SU-DHL-6 (cell line): ENCODE measurements around the gene ARHGEF28.

Experiments used
- H2AFZ ChIP-seq: fragments of 200-600 bp; sonication (generic); 2 replicates; pipeline ENCODE4 v1.6.1; 2014; ENCODE audit warnings: low read depth, mild to moderate bottlenecking, moderate library complexity, mixed read lengths, antibody characterized with exemption, low read length; ENCODE audit not compliant: severe bottlenecking
- H3F3A ChIP-seq: fragments of 200-600 bp; shearing (Covaris generic); 2 replicates; pipeline ENCODE4 v1.6.0; 2016; ENCODE audit warnings: antibody characterized with exemption, mild to moderate bottlenecking; ENCODE audit not compliant: insufficient read depth
- H3K27ac ChIP-seq: fragments of 200-600 bp; sonication (generic); 2 replicates; pipeline ENCODE4 v1.5.1; 2016; ENCODE audit warnings: low read depth, mild to moderate bottlenecking, low read length, moderate library complexity, mixed read lengths
- H3K27me3 ChIP-seq: fragments of 200-600 bp; sonication (generic), shearing (Covaris generic); 2 replicates; pipeline ENCODE4 v1.6.0; 2014; ENCODE audit warnings: mild to moderate bottlenecking, low read length
- H3K36me3 ChIP-seq: fragments of 200-600 bp; sonication (generic); 2 replicates; pipeline ENCODE4 v1.6.1; 2014; ENCODE audit warnings: mild to moderate bottlenecking, low read length, mixed read lengths
- H3K4me2 ChIP-seq: fragments of 300-600, 200-600 bp; shearing (Covaris generic), sonication (generic); 2 replicates; pipeline ENCODE4 v1.6.0; 2014; ENCODE audit warnings: low read length, low read depth, mild to moderate bottlenecking; ENCODE audit not compliant: poor library complexity, severe bottlenecking
- H3K4me3 ChIP-seq: fragments of 200-600 bp; sonication (generic); 2 replicates; pipeline ENCODE4 v1.5.1; 2014; ENCODE audit warnings: antibody characterized with exemption, low read length, mild to moderate bottlenecking, mixed read lengths; ENCODE audit not compliant: insufficient read depth, poor library complexity, severe bottlenecking
- H3K79me2 ChIP-seq: fragments of 200-600 bp; sonication (generic); 2 replicates; pipeline ENCODE4 v1.6.1; 2014; ENCODE audit warnings: mild to moderate bottlenecking, low read length, moderate library complexity; ENCODE audit not compliant: insufficient read depth
- H3K9ac ChIP-seq: fragments of 200-600 bp; sonication (generic); 2 replicates; pipeline ENCODE4 v1.7.0; 2014; ENCODE audit warnings: mild to moderate bottlenecking, low read length
- H3K9me2 ChIP-seq: fragments of 200-600 bp; sonication (generic); replicated peaks from 2 replicates; pipeline ENCODE4 v1.6.1; 2014; ENCODE audit warnings: low read length; ENCODE audit not compliant: insufficient read depth
- H3K9me3 ChIP-seq: fragments of 200-600 bp; sonication (generic); 2 replicates; pipeline ENCODE4 v1.6.1; 2014; ENCODE audit warnings: low read length, mixed read lengths; ENCODE audit not compliant: insufficient read depth
- H4K20me1 ChIP-seq: fragments of 200-600 bp; sonication (generic); 2 replicates; pipeline ENCODE4 v1.6.1; 2014; ENCODE audit warnings: low read depth, mild to moderate bottlenecking, antibody characterized with exemption, low read length, moderate library complexity, mixed read lengths
- CTCF ChIP-seq: fragments of 200-600 bp; sonication (generic); IDR thresholded peaks from one replicate; pipeline ENCODE4 v1.5.1; 2017; ENCODE audit warnings: antibody characterized with exemption, mild to moderate bottlenecking, low read length, moderate library complexity; ENCODE audit not compliant: insufficient read depth, poor library complexity, severe bottlenecking
- EZH2phosphoT487 ChIP-seq: fragments of 200-600 bp; sonication (generic), shearing (Covaris generic); conservative IDR thresholded peaks from 2 replicates; pipeline ENCODE4 v1.6.1; 2018; ENCODE audit warnings: mild to moderate bottlenecking, antibody characterized with exemption, low read length, moderate library complexity, mixed read lengths

The ARHGEF28 gene

GRCh38 chr5:73853091-73853490, 227.1 kb downstream of the ARHGEF28 start:
- Histone ChIP-seq H3K9me3 (no peaks in the 10 kb centered on the region), H3K9me2 (no peaks in the 10 kb centered on the region), H3F3A (no peaks in the 10 kb centered on the region), H3K27me3 (no peaks in the 10 kb centered on the region), H3K9ac (no peak overlapping the region), H4K20me1 (no peaks in the 10 kb centered on the region), H3K79me2 (no peaks in the 10 kb centered on the region), H3K4me3 (no peak overlapping the region), H3K4me2 (no peak overlapping the region), H3K27ac (no peak overlapping the region), H3K36me3 (no peaks in the 10 kb centered on the region), H2AFZ (no peak overlapping the region)
- TF ChIP-seq EZH2phosphoT487 (no peak), CTCF (no peak)

GRCh38 chr5:73856997-73857396, 231.0 kb downstream of the ARHGEF28 start:
- Histone ChIP-seq H3K27me3 (no peaks in the 10 kb centered on the region), H3K9ac (no peak overlapping the region), H2AFZ (no peak overlapping the region), H3K4me2 (no peak overlapping the region), H3F3A (no peaks in the 10 kb centered on the region), H4K20me1 (no peaks in the 10 kb centered on the region), H3K27ac (no peak overlapping the region), H3K79me2 (no peaks in the 10 kb centered on the region), H3K9me3 (no peaks in the 10 kb centered on the region), H3K36me3 (no peaks in the 10 kb centered on the region), H3K9me2 (no peaks in the 10 kb centered on the region), H3K4me3 (no peak overlapping the region)
- no peak for TF ChIP-seq CTCF
- TF ChIP-seq EZH2phosphoT487 = no peak

GRCh38 chr5:73857446-73857845, 231.4 kb downstream of the ARHGEF28 start:
- Histone ChIP-seq H3K36me3 (no peaks in the 10 kb centered on the region), H3K27me3 (no peaks in the 10 kb centered on the region), H3K4me3 (no peak overlapping the region), H4K20me1 (no peaks in the 10 kb centered on the region), H3K27ac (no peak overlapping the region), H3K9me3 (no peaks in the 10 kb centered on the region), H2AFZ (no peak overlapping the region), H3K9ac (no peak overlapping the region), H3K4me2 (no peak overlapping the region), H3F3A (no peaks in the 10 kb centered on the region), H3K79me2 (no peaks in the 10 kb centered on the region), H3K9me2 (no peaks in the 10 kb centered on the region)
- TF ChIP-seq EZH2phosphoT487 (no peak), CTCF (no peak)
